MM.1S (cell line): ENCODE results near the gene HOXC4.
A peak's percentile ranks its signal among the peaks of the same experiment; 100 is the strongest.

Source experiments
- DNase-seq: peaks from one replicate; pipeline ENCODE4 v3.0.0-alpha.2; 2015
- H2AFZ ChIP-seq: fragments of 300-600 bp; sonication (generic); 2 replicates; pipeline ENCODE4 v1.6.0; 2016; ENCODE audit warnings: antibody characterized with exemption, low read length
- H3F3A ChIP-seq: fragments of 300-600 bp; sonication (generic); 2 replicates; pipeline ENCODE4 v1.6.1; 2016; ENCODE audit warnings: mild to moderate bottlenecking, antibody characterized with exemption, low read length, moderate library complexity, mixed read lengths; ENCODE audit not compliant: insufficient read depth
- H3K27ac ChIP-seq: fragments of 300-600 bp; sonication (generic); 2 replicates; pipeline ENCODE4 v1.5.1; 2016; ENCODE audit warnings: mild to moderate bottlenecking, low read length
- H3K27me3 ChIP-seq: fragments of 300-600 bp; sonication (generic); replicated peaks from 2 replicates; pipeline ENCODE4 v1.6.0; 2016; ENCODE audit warnings: low read length; ENCODE audit not compliant: insufficient read depth
- H3K36me3 ChIP-seq: fragments of 300-600 bp; sonication (generic); replicated peaks from 2 replicates; pipeline ENCODE4 v1.6.1; 2016; ENCODE audit warnings: mild to moderate bottlenecking, low read length, mixed read lengths; ENCODE audit not compliant: insufficient read depth
- H3K4me1 ChIP-seq: fragments of 300-600 bp; sonication (generic); 2 replicates; pipeline ENCODE4 v1.6.1; 2016; ENCODE audit warnings: low read length, mixed read lengths
- H3K4me2 ChIP-seq: fragments of 300-600 bp; sonication (generic); 2 replicates; pipeline ENCODE4 v1.6.0; 2016; ENCODE audit warnings: low read depth, low read length
- H3K4me3 ChIP-seq: fragments of 300-600 bp; sonication (generic); 2 replicates; pipeline ENCODE4 v1.5.1; 2016; ENCODE audit warnings: low read length, mixed read lengths
- H3K79me2 ChIP-seq: fragments of 300-600 bp; sonication (generic); 2 replicates; pipeline ENCODE4 v1.6.1; 2016; ENCODE audit warnings: mixed run types, low read length, mixed read lengths
- H3K9ac ChIP-seq: fragments of 300-600 bp; sonication (generic); 2 replicates; pipeline ENCODE4 v1.6.1; 2016; ENCODE audit warnings: low read length, mixed read lengths
- H3K9me2 ChIP-seq: fragments of 300-600 bp; sonication (generic); replicated peaks from 2 replicates; pipeline ENCODE4 v1.6.1; 2016; ENCODE audit warnings: mild to moderate bottlenecking, low read length, mixed read lengths; ENCODE audit not compliant: insufficient read depth
- H3K9me3 ChIP-seq: fragments of 300-600 bp; sonication (generic); replicated peaks from 2 replicates; pipeline ENCODE4 v1.6.1; 2016; ENCODE audit warnings: mild to moderate bottlenecking, low read length, mixed read lengths; ENCODE audit not compliant: insufficient read depth
- H4K20me1 ChIP-seq: fragments of 300-600 bp; sonication (generic); 2 replicates; pipeline ENCODE4 v1.6.1; 2016; ENCODE audit warnings: mild to moderate bottlenecking, low read length, moderate library complexity, mixed read lengths; ENCODE audit not compliant: insufficient read depth
- EZH2 ChIP-seq: fragments of 300-600 bp; sonication (generic); optimal IDR thresholded peaks from 2 replicates; pipeline ENCODE3; 2017; ENCODE audit warnings: low read depth, mild to moderate bottlenecking, antibody characterized with exemption, low read length, mixed read lengths
- EZH2phosphoT487 ChIP-seq: fragments of 300-600 bp; sonication (generic); IDR thresholded peaks from 2 replicates; pipeline ENCODE4 v1.6.1; 2018; ENCODE audit warnings: antibody characterized with exemption, low read length
- TF ChIP-seq, protein P1 (sequence below): fragments of 300-600 bp; sonication (generic); IDR thresholded peaks from 2 replicates; pipeline ENCODE4 v1.5.1; 2016; ENCODE audit warnings: antibody characterized with exemption, low read length, mixed read lengths

The HOXC4 gene

DNA sequence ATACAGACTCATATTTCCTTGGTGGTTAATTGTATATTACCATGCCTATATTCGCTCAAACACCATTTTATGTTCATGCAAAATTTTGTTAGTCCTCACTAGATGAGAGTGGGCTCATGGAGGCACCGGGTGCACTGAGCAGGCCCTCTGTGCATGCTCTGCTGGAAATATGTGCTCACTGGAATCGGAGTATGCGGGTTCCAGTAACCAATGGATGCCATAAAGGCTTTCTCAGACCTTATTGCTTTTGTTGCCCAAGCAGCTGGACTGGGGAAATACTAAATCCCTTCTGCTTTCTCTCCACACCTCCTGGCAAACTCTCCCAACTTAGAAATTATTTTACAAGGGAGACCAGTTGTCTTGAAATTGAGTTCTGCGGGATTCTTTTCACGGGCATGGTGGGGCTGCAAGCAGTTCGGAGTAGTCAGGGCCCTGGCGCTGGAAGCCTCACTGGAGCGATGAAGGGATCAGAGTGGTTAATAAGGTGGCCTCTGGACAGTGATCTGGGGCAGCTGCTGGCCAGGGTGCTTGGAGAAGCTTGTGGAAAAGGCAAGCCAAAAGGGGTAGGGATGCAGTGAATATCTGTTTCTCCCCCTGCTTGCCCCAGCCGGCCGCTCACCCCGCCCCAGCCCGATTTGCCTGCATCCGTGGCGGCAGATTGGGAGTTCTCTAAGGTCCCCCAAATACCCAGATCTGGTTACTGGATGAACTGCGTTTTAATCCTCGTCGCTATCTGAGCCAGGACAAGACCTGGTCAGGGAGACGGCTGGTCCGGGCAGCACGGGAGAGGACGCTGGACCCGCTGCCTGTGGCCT lies 32.8 kb upstream of the HOXC4 start:
- DNase-seq: no peak
- Histone ChIP-seq H3K4me1 (no peaks in the 10 kb centered on the region), H3K9me3 (no peaks in the 10 kb centered on the region), H3K27me3 (peaks cover 83% of the 10 kb centered on the region), H2AFZ (no peak overlapping the region), H3K4me2 (no peak overlapping the region), H3K9ac (no peak overlapping the region), H3K36me3 (no peaks in the 10 kb centered on the region), H3K4me3 (no peak overlapping the region), H4K20me1 (no peaks in the 10 kb centered on the region), H3K79me2 (no peaks in the 10 kb centered on the region), H3K9me2 (no peaks in the 10 kb centered on the region), H3F3A (no peaks in the 10 kb centered on the region), H3K27ac (no peak overlapping the region)
- TF ChIP-seq EZH2 (no peak), EZH2phosphoT487 (no peak)
- TF ChIP-seq, protein P1, sequence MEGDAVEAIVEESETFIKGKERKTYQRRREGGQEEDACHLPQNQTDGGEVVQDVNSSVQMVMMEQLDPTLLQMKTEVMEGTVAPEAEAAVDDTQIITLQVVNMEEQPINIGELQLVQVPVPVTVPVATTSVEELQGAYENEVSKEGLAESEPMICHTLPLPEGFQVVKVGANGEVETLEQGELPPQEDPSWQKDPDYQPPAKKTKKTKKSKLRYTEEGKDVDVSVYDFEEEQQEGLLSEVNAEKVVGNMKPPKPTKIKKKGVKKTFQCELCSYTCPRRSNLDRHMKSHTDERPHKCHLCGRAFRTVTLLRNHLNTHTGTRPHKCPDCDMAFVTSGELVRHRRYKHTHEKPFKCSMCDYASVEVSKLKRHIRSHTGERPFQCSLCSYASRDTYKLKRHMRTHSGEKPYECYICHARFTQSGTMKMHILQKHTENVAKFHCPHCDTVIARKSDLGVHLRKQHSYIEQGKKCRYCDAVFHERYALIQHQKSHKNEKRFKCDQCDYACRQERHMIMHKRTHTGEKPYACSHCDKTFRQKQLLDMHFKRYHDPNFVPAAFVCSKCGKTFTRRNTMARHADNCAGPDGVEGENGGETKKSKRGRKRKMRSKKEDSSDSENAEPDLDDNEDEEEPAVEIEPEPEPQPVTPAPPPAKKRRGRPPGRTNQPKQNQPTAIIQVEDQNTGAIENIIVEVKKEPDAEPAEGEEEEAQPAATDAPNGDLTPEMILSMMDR: no peak

DNA sequence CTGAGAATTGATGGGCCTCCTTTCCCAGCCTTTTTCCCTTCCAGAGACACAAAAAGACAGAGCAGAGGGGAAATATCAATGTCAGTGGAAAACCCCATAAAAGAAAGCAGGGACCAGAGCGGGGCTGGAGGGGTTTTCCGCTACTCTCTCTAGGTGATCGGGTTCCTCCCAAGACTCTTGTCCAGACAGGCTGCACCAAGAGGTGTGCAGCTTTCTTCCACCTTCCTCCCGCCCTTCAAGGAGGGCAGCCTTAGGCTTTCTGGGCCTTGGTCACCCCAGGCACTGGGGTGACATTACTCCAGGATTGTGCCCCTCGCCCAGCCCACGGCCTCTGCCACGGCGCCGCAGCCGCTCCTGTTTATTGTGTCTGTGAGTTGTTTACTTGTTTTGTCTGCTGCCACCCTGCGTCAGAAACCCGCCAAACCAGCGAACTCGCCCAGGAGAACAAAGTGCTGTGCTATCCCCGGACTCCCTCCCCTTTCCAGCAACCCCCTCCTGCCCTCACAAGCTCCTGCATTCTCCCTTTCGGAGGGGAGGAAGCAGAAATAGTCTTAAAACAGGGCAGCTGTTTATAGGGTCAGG lies 32.1 kb upstream of the HOXC4 start:
- Histone ChIP-seq H3K9ac (no peak overlapping the region), H3K27ac (no peak overlapping the region)

DNA sequence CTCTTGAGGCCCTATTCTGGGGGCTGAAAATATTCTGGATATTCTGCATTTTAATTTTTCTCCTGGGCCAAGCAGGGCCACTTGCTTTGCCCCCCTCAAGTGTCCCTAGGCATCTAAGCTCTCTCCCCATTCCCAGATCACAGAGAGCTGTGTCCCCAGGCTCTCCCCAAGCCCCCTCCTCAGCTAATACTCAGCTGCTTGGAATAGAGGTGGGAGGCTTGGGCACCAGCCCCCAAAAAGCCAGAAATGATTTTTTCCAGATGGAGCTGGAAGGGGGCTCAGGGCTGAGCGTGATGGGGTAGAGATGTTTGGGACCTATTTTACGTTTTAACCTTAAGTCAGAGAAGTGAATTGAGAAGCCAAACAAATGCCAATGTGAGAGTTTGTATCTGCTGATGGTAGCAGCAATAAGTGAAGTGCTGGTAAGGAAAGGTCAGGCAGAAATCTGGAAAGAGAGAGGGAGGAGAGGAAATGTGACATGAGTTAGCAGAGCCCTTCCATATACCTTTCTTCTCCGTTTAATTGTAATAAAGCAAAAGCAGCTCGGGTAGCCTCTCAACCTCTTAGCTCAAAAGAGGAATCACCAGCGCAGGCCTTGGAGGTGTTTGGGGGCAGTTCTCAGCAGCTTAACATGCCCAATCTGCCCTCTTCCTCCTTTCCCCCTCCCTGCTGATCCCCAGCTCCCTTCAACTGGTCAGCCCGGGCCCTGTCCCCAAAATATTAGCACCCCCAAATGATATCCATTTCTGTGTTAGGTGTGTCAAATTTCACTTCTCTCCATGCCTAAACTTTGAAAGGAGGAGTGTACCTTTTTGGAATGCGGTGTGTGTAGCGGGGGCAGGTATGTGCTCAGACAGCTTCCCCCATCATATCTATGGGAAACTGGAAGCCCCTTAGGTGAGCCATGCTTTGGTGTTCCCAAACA lies 30.4 kb upstream of the HOXC4 start:
- H3K4me1 ChIP-seq: no peaks in the 10 kb centered on the region
- no peak overlapping the region for H2AFZ ChIP-seq
- no peak overlapping the region for H3K4me3 ChIP-seq
- H3F3A ChIP-seq: no peaks in the 10 kb centered on the region
- no peak for TF ChIP-seq EZH2
- TF ChIP-seq, protein P1: no peak
- no peak for TF ChIP-seq EZH2phosphoT487
- no peaks in the 10 kb centered on the region for H3K36me3 ChIP-seq
- H3K9me3 ChIP-seq: no peaks in the 10 kb centered on the region
- no peak overlapping the region for H3K4me2 ChIP-seq
- no peak overlapping the region for H3K9ac ChIP-seq
- peaks cover 89% of the 10 kb centered on the region for H3K27me3 ChIP-seq
- H4K20me1 ChIP-seq: no peaks in the 10 kb centered on the region
- no peak overlapping the region for H3K27ac ChIP-seq
- H3K9me2 ChIP-seq: no peaks in the 10 kb centered on the region
- no peak for DNase-seq
- no peaks in the 10 kb centered on the region for H3K79me2 ChIP-seq

More for the DNA sequence above, 32.1 kb upstream of the HOXC4 start:
- no peaks in the 10 kb centered on the region for H4K20me1 ChIP-seq
- TF ChIP-seq, protein P1: peak; percentile 35
- TF ChIP-seq EZH2 (peak; percentile 43), EZH2phosphoT487 (no peak)
- H3K4me3 ChIP-seq: no peak overlapping the region
- H2AFZ ChIP-seq: no peak overlapping the region
- H3K27me3 ChIP-seq: peaks cover 84% of the 10 kb centered on the region
- no peaks in the 10 kb centered on the region for H3K4me1 ChIP-seq
- no peak for DNase-seq
- H3F3A ChIP-seq: no peaks in the 10 kb centered on the region
- H3K9me3 ChIP-seq: no peaks in the 10 kb centered on the region
- H3K36me3 ChIP-seq: no peaks in the 10 kb centered on the region
- peak overlapping the region; percentile 52; the same call in 1 of the 2 replicates for H3K4me2 ChIP-seq
- no peaks in the 10 kb centered on the region for H3K79me2 ChIP-seq
- no peaks in the 10 kb centered on the region for H3K9me2 ChIP-seq
